Skeletal muscle tissue (tissue), 4 donors: ENCODE results near the gene APRT. TPM values are rescaled to one million over a fixed set of nuclear protein-coding genes. Genes with fewer than 3 reads are reported as not detected.

Experiments
- H3K27ac ChIP-seq: one replicate; pipeline ENCODE4 v1.7.0; 2013; ENCODE audit warnings: mild to moderate bottlenecking, low read depth, low read length, inconsistent platforms
- H3K27me3 ChIP-seq, 3 donors: one replicate each; pipeline ENCODE4 v1.7.0; 2013; ENCODE audit warnings: low read length in 3 of 3; ENCODE audit not compliant: control insufficient read depth in 3 of 3, insufficient read depth in 3 of 3
- H3K36me3 ChIP-seq, 3 donors: one replicate each; pipeline ENCODE4 v1.7.0; 2013; ENCODE audit warnings: low read length in 3 of 3; ENCODE audit not compliant: control insufficient read depth in 3 of 3, insufficient read depth in 3 of 3
- H3K4me1 ChIP-seq, 3 donors: one replicate each; pipeline ENCODE4 v1.7.0; 2013; ENCODE audit warnings: low read length in 3 of 3, mild to moderate bottlenecking in 3 of 3; ENCODE audit not compliant: control insufficient read depth in 3 of 3, insufficient read depth in 3 of 3
- H3K4me3 ChIP-seq, 3 donors: one replicate each; pipeline ENCODE4 v1.7.0; 2013; ENCODE audit warnings: low read length in 3 of 3
- H3K9ac ChIP-seq, 3 donors: one replicate each; pipeline ENCODE4 v1.7.0; 2013; ENCODE audit warnings: low read length in 3 of 3, mild to moderate bottlenecking in 3 of 3, moderate library complexity in 2 of 3, low read depth in 1 of 3
- H3K9me3 ChIP-seq, 3 donors: one replicate each; pipeline ENCODE4 v1.7.0; 2013; ENCODE audit warnings: low read length in 3 of 3; ENCODE audit not compliant: control insufficient read depth in 3 of 3
- total RNA-seq: library from RNA; depleted of rRNA; stranded (reverse); fragments of >200 nt; gene quantifications from one replicate; pipeline ENCODE4 v1.2.3, GENCODE V29; 2014
- donor health status: Osteomylitis.

APRT gene
- total RNA-seq, 1 donor from 2014 or later = 41.8 TPM

DNA sequence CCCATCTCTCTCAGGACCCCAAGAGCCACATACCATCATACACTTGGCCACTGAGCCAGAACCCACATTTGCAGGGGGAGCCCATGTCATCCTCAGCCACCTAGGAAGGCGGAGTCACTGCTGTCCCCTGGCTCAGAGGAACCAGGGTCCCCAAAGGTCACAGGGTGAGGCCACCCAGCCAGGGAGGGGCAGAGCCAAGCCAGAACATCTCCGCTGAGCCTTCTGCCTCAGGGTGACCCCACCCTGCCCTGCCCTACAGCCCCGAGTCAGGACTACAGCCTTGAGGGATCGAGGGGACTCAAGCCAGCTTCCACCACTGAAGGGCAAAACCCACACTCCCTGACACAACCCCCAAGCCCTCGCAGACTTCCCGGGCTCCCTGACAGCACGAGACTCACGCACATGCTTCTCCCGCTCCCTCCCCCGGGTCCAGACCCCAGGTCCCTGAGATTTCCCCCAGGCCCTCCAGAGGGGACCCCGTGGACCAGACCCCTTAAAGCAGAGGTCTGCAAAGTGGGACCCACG lies 44.1 kb downstream of the APRT start:
- peaks cover 33 to 34% (median 33%) of the 10 kb centered on the region in 3 donors for H3K4me1 ChIP-seq
- no peak overlapping the region for H3K4me3 ChIP-seq
- H3K9me3 ChIP-seq = no peaks in the 10 kb centered on the region
- peaks cover 0 to 23% (median 12%) of the 10 kb centered on the region in 3 donors for H3K27me3 ChIP-seq
- peak overlapping the region in 1 of 3 donors; percentile 40 for H3K9ac ChIP-seq
- no peaks in the 10 kb centered on the region for H3K36me3 ChIP-seq
- H3K27ac ChIP-seq = no peak overlapping the region

DNA sequence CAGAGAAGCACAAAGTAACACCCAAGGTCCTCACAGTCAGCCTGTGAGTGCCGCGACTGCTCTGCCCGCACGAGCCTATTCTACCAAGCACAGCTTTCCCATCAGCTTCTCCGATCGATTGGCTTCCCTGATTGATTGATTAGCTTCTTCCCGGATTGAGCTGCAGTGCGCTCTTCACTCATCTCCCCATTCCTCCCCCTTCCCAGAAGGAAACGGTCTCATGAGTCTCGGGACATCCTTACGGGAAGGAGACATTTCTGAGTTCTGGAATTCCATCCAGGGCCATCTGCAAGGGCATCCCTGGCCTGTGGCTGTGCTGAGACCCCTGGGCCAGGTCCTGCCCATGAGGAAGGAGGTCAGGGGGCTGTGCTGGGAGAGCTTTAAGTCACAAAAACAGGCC lies 44.8 kb downstream of the APRT start:
- H3K4me3 ChIP-seq = no peak overlapping the region
- H3K27ac ChIP-seq = no peak overlapping the region
- H3K36me3 ChIP-seq = no peaks in the 10 kb centered on the region
- no peaks in the 10 kb centered on the region for H3K9me3 ChIP-seq
- H3K27me3 ChIP-seq = peaks cover 0 to 23% (median 12%) of the 10 kb centered on the region in 3 donors
- no peak overlapping the region for H3K9ac ChIP-seq
- peaks cover 28 to 34% (median 34%) of the 10 kb centered on the region in 3 donors for H3K4me1 ChIP-seq

DNA sequence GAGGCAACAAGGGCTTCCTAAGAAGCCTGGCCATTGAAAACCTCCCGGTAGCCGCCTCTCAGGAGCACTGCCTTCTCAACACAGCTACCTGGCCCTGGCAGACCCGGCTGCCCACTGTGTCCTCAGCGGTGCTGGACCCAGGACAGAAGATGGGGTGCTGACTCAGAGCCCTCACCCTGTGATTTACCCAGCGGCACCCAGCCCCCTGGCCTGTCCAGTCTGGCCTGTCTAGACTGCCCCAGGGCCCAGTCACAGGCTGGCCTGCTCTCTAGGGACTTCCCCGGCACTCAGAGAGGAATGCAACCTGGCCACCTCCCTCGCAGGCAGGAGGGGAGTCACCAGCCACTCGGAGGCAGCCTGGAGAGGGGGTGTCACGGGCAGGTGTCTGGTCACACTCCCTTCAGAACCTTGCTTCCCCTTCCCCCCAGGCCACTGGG lies 46.8 kb downstream of the APRT start:
- Histone ChIP-seq H3K36me3 (no peaks in the 10 kb centered on the region), H3K9ac (no peak overlapping the region), H3K4me1 (peaks cover 13 to 21% (median 21%) of the 10 kb centered on the region in 3 donors), H3K27me3 (peaks cover 0 to 14% (median 8%) of the 10 kb centered on the region in 3 donors), H3K9me3 (no peaks in the 10 kb centered on the region), H3K27ac (no peak overlapping the region), H3K4me3 (no peak overlapping the region)

DNA sequence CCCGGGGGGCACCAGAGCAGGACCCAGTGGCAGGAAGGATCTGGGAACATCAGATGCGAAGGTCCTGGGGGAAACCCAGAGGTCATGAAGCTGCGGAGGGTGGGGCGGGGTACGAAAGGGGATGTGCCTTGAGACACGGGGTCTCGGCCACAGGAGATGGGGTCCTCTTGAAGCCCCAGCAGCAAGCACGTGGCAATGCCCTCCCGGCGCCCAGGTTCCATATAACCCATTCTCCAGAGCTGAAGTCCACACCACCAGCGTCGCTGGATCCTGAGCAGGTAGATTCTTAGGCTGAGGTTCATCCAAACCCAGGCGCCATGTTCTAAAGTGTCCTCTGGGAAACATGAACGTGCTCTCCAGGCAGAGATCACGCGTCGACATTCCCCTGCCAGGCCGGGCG lies 47.6 kb downstream of the APRT start:
- Histone ChIP-seq H3K27me3 (peaks cover 0 to 14% (median 8%) of the 10 kb centered on the region in 3 donors), H3K27ac (no peak overlapping the region), H3K4me1 (peaks cover 10 to 21% (median 19%) of the 10 kb centered on the region in 3 donors)

DNA sequence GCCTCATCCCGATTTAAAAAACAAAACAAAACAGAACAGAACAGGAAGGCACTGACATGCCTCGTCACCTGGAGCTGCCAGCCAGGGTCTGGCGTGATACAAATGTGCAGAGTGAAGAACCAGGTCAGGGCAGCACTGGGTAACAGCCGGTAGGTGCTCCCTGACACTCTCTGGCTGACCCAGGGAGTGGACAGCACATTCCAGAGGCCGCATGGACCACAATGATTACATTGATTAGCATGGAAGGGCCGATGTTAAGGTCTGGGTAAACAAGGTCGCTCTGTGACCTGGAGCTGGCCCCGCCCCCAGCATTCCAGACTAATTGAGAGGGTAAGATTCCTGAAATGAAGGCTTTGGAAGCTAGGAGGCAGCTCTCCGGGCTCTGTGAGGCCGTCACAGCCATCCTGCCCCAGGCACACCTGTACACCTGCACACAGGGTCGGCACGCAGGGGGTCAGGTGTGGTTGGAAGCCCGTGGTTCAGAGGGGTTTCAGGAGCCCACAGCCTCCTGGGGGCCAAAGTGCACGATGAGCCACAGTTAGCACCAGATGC lies 48.1 kb downstream of the APRT start:
- no peaks in the 10 kb centered on the region for H3K36me3 ChIP-seq
- H3K4me3 ChIP-seq = no peak overlapping the region
- H3K27ac ChIP-seq = no peak overlapping the region
- peaks cover 0 to 10% (median 6%) of the 10 kb centered on the region in 3 donors for H3K27me3 ChIP-seq
- H3K9me3 ChIP-seq = peaks cover 0 to 4% (median 0%) of the 10 kb centered on the region in 3 donors
- peaks cover 7 to 19% (median 15%) of the 10 kb centered on the region in 3 donors for H3K4me1 ChIP-seq
- H3K9ac ChIP-seq = peak overlapping the region in 1 of 3 donors; percentile 23

More for the DNA sequence above, 47.6 kb downstream of the APRT start:
- Histone ChIP-seq H3K36me3 (no peaks in the 10 kb centered on the region), H3K9me3 (no peaks in the 10 kb centered on the region), H3K9ac (no peak overlapping the region), H3K4me3 (no peak overlapping the region)

DNA sequence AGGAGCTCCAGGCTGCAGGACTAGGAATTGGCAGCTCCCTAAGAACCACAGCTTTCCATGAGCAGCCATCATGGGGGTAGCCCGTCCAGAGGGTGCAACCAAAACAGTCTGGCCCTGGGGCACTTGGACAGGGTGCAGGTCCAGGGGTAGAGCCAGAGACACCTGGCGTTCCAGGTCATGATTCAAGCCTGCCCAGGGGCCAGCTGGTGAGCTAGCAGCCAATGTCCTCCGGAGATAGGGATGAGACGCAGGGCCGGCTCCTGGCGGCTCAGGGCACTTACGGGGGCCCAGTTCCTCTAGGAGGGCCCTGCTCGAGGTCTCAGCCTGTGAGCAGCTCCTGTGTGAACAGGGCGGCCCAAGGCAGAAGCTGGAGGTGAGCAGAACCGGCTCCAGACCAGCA lies 48.8 kb downstream of the APRT start:
- peaks cover 0 to 8% (median 3%) of the 10 kb centered on the region in 3 donors for H3K9me3 ChIP-seq
- H3K27ac ChIP-seq = no peak overlapping the region
- no peak overlapping the region for H3K4me3 ChIP-seq
- no peaks in the 10 kb centered on the region for H3K36me3 ChIP-seq
- no peak overlapping the region for H3K9ac ChIP-seq
- peaks cover 0 to 9% (median 8%) of the 10 kb centered on the region in 3 donors for H3K27me3 ChIP-seq
- peaks cover 5 to 12% (median 10%) of the 10 kb centered on the region in 3 donors for H3K4me1 ChIP-seq

DNA sequence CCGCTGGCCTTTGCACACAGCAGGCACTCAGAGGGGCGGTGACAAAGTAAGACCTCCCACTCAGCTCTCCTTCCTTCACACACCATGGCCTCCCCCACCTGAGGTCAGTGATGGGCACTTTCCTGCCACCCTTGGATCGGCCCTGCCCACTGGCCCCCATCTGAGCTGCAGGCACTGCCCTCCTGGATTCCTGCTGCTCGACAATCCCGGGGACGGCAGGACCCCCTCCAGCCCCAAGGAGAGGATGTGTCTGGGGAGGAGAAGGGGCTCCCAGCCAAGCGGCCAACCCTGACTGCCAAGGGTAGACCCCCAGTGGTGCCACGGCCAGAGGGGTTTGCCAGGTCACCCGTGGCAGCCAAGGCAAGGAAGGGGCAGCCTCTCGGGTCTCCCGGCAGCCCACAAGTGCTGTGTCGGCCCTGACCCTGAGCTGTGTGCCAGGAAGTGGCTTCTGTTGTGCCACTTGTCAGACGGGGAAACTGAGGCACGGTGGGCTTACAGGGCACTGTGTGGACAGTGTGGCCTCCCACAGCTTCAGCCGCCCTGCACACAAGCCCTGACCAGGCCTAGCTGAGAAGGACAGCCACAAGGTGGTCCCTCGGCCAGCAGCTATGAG lies 49.4 kb downstream of the APRT start:
- Histone ChIP-seq H3K36me3 (no peaks in the 10 kb centered on the region), H3K27me3 (peaks cover 0 to 10% (median 6%) of the 10 kb centered on the region in 3 donors), H3K27ac (no peak overlapping the region), H3K9me3 (peaks cover 0 to 8% (median 3%) of the 10 kb centered on the region in 3 donors), H3K4me3 (no peak overlapping the region), H3K4me1 (peaks cover 1 to 8% (median 6%) of the 10 kb centered on the region in 3 donors), H3K9ac (no peak overlapping the region)

DNA sequence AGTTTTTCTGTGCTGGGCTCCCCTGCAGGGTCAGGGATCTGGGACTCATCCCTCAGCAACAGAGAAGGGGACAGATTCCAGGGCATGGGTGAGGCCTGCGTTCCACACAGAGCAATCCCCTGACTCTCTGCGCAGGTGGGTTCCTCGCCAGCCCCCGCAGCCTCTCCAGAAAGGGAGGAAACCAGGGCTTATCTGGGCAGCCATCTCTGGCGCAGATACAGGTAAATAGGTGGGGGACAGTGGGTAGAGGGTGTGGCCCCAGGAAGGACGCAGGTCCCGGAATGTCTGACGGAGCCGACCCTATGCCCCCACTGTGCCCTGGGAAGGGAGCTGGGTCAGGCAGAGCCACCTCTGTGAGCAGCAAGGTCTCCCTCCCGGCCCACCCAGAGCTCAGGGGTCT lies 49.9 kb downstream of the APRT start:
- no peak overlapping the region for H3K9ac ChIP-seq
- peaks cover 0 to 10% (median 6%) of the 10 kb centered on the region in 3 donors for H3K27me3 ChIP-seq
- peaks cover 0 to 8% (median 6%) of the 10 kb centered on the region in 3 donors for H3K4me1 ChIP-seq
- H3K27ac ChIP-seq = no peak overlapping the region
- H3K36me3 ChIP-seq = no peaks in the 10 kb centered on the region
- H3K9me3 ChIP-seq = peaks cover 0 to 8% (median 3%) of the 10 kb centered on the region in 3 donors
- no peak overlapping the region for H3K4me3 ChIP-seq

DNA sequence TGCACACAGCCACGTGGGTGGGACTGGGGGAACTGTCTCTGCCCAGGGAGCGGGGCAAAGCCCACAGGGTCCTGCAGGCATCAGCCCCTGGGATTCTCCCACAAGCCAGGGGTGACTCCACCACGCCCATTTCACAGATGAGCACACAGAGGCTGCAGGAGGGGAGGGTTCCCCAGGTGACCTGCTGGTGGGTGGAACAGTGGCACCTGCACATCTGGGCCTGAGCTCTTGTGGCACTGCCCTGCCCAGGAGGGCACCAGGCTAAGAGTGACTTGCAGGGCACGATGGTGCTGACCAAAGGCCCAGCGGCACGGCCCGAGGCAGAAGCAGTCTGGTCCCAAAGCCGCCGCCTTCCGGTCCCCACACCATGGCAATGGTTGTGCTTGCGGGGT lies 50.6 kb downstream of the APRT start:
- Histone ChIP-seq H3K27ac (no peak overlapping the region), H3K9me3 (peaks cover 0 to 8% (median 3%) of the 10 kb centered on the region in 3 donors), H3K36me3 (no peaks in the 10 kb centered on the region), H3K4me3 (no peak overlapping the region), H3K9ac (no peak overlapping the region), H3K4me1 (peaks cover 0 to 8% (median 6%) of the 10 kb centered on the region in 3 donors), H3K27me3 (peaks cover 0 to 10% (median 6%) of the 10 kb centered on the region in 3 donors)
